SK-N-SH (cell line): Measurements from ENCODE around the gene CREB5. TPM values are rescaled to one million over a fixed set of nuclear protein-coding genes. Genes with fewer than 3 reads are reported as not detected.

Source experiments
- CTCF ChIA-PET: fragments of 300-600, 350-600 bp; formaldehyde crosslinking; extraction: SDS; loops from one replicate; lab custom pipeline; 2021; lab: Yijun Ruan, JAX
- POLR2A ChIA-PET: fragments of 350-600 bp; sonication (Branson Sonifier 250); formaldehyde crosslinking; extraction: SDS; loops from one replicate; lab custom pipeline; 2020; ENCODE audit warnings: antibody characterized with exemption, inconsistent platforms; lab: Yijun Ruan, JAX
- DNase-seq: peaks from one replicate; pipeline ENCODE4 v3.0.0; 2012
- H2AFZ ChIP-seq: fragments of 200-600 bp; sonication (generic); 2 replicates; pipeline ENCODE4 v1.8.1; 2016; ENCODE audit warnings: antibody characterized with exemption, mild to moderate bottlenecking, low read depth
- H3F3A ChIP-seq: fragments of 200-600 bp; sonication (generic); replicated peaks from 2 replicates; pipeline ENCODE3; 2016; ENCODE audit warnings: antibody characterized with exemption, mild to moderate bottlenecking; ENCODE audit not compliant: insufficient read depth
- H3K27ac ChIP-seq, 2 experiments: fragments of 200-500 bp in 1 of 2; fragments of 200-600 bp in 1 of 2; sonication (Bioruptor generic) in 1 of 2; sonication (generic), shearing (Covaris generic) in 1 of 2; 2 replicates each; pipeline versions ENCODE4 v1.5.1 to v1.6.1; 2014 to 2016; ENCODE audit warnings: low read depth in 2 of 2, inconsistent platforms in 1 of 2, low read length in 1 of 2, mild to moderate bottlenecking in 1 of 2, mixed read lengths in 1 of 2
- H3K27me3 ChIP-seq: fragments of 200-600 bp; sonication (generic), shearing (Covaris generic); 2 replicates; pipeline ENCODE4 v1.6.1; 2016; ENCODE audit warnings: mixed run types; ENCODE audit not compliant: insufficient read depth
- H3K36me3 ChIP-seq, 2 experiments: fragments of 200-500 bp in 1 of 2; fragments of 200-600 bp in 1 of 2; sonication (Bioruptor generic) in 1 of 2; sonication (generic) in 1 of 2; replicated peaks in 1 of 2; 2 replicates each; pipeline versions ENCODE3 to v1.5.1; 2014 to 2016; ENCODE audit warnings: low read length in 1 of 2, mild to moderate bottlenecking in 1 of 2; ENCODE audit not compliant: insufficient read depth in 2 of 2, control insufficient read depth in 1 of 2
- H3K4me1 ChIP-seq, 2 experiments: fragments of 200-500 bp in 1 of 2; fragments of 200-600 bp in 1 of 2; sonication (Bioruptor generic) in 1 of 2; sonication (generic), shearing (Covaris generic) in 1 of 2; 2 replicates each; pipeline versions ENCODE4 v1.5.1 to v1.6.1; 2014 to 2016; ENCODE audit warnings: low read depth in 1 of 2, low read length in 1 of 2, mixed run types in 1 of 2; ENCODE audit not compliant: insufficient read depth in 2 of 2, control insufficient read depth in 1 of 2
- H3K4me2 ChIP-seq: fragments of 200-600 bp; sonication (generic), shearing (Covaris generic); 2 replicates; pipeline ENCODE4 v1.6.1; 2017; ENCODE audit warnings: mixed run types
- H3K4me3 ChIP-seq, 2 experiments: fragments of 200-500 bp in 1 of 2; fragments of 200-600 bp in 1 of 2; sonication (Bioruptor generic) in 1 of 2; sonication (generic), shearing (Covaris generic) in 1 of 2; 2 replicates each; pipeline versions ENCODE4 v1.5.1 to v1.8.1; 2014 to 2016; ENCODE audit warnings: low read depth in 2 of 2, inconsistent platforms in 1 of 2, low read length in 1 of 2, mild to moderate bottlenecking in 1 of 2, mixed read lengths in 1 of 2, moderate library complexity in 1 of 2
- H3K79me2 ChIP-seq: fragments of 200-600 bp; sonication (generic); 2 replicates; pipeline ENCODE4 v1.8.1; 2017; ENCODE audit warnings: mild to moderate bottlenecking; ENCODE audit not compliant: insufficient read depth
- H3K9ac ChIP-seq: fragments of 200-600 bp; sonication (generic); 2 replicates; pipeline ENCODE4 v1.6.1; 2017; ENCODE audit warnings: mixed run types
- H3K9me2 ChIP-seq: fragments of 200-600 bp; sonication (generic); 2 replicates; pipeline ENCODE4 v1.6.1; 2017; ENCODE audit warnings: mixed run types
- H3K9me3 ChIP-seq: fragments of 200-600 bp; sonication (generic); 2 replicates; pipeline ENCODE4 v1.6.1; 2017; ENCODE audit warnings: mixed run types, mild to moderate bottlenecking, moderate library complexity
- H4K20me1 ChIP-seq: fragments of 200-600 bp; sonication (generic); 2 replicates; pipeline ENCODE4 v1.6.1; 2017; ENCODE audit warnings: mild to moderate bottlenecking, mixed run types; ENCODE audit not compliant: insufficient read depth
- ELF1 ChIP-seq: IDR thresholded peaks from 2 replicates; pipeline ENCODE4 v1.4.0; 2012
- EP300 ChIP-seq, 2 experiments: IDR thresholded peaks; 2 replicates each; pipeline versions ENCODE4 v1.4.0 to v1.6.1; 2012; ENCODE audit warnings: borderline replicate concordance in 1 of 2, low read depth in 1 of 2, low read length in 1 of 2
- FOSL2 ChIP-seq: IDR thresholded peaks from 2 replicates; pipeline ENCODE4 v1.4.0; 2012; ENCODE audit warnings: low read depth, mild to moderate bottlenecking, moderate library complexity, borderline replicate concordance
- FOXJ3 ChIP-seq: sonication (generic); formaldehyde crosslinking; IDR thresholded peaks from 2 replicates; pipeline ENCODE4 v1.5.1; 2020; ENCODE audit warnings: mild to moderate bottlenecking, missing genetic modification reagents
- GATA2 ChIP-seq: sonication (generic); formaldehyde crosslinking; IDR thresholded peaks from 2 replicates; pipeline ENCODE4 v1.5.0; 2020; ENCODE audit warnings: mild to moderate bottlenecking, missing genetic modification reagents
- IRF3 ChIP-seq: fragments of 150-350 bp; IDR thresholded peaks from 2 replicates; pipeline ENCODE4 v1.6.1; 2016; ENCODE audit warnings: mild to moderate bottlenecking, low read depth, low read length
- JUND ChIP-seq: IDR thresholded peaks from 2 replicates; pipeline ENCODE4 v1.4.0; 2012
- MAX ChIP-seq: IDR thresholded peaks from 2 replicates; pipeline ENCODE4 v1.4.0; 2012; ENCODE audit warnings: low read depth
- NFIC ChIP-seq: IDR thresholded peaks from 2 replicates; pipeline ENCODE4 v1.4.0; 2012; ENCODE audit warnings: borderline replicate concordance
- PBX3 ChIP-seq: IDR thresholded peaks from 2 replicates; pipeline ENCODE4; 2012
- POLR2AphosphoS5 ChIP-seq: IDR thresholded peaks from 2 replicates; pipeline ENCODE4 v1.6.1; 2012; ENCODE audit warnings: low read depth, low read length
- RAD21 ChIP-seq: IDR thresholded peaks from 2 replicates; pipeline ENCODE4 v1.6.1; 2012; ENCODE audit warnings: mild to moderate bottlenecking, low read length
- RCOR1 ChIP-seq: fragments of 150-350 bp; IDR thresholded peaks from 2 replicates; pipeline ENCODE4 v1.6.1; 2017; ENCODE audit warnings: antibody characterized with exemption, low read length
- RFX5 ChIP-seq: IDR thresholded peaks from 2 replicates; pipeline ENCODE4 v1.6.1; 2012; ENCODE audit warnings: mild to moderate bottlenecking, improper control_type of control experiment, low read length
- RXRA ChIP-seq: IDR thresholded peaks from 2 replicates; pipeline ENCODE4 v1.4.0; 2012; ENCODE audit warnings: low read depth, mild to moderate bottlenecking, borderline replicate concordance
- TCF12 ChIP-seq: IDR thresholded peaks from 2 replicates; pipeline ENCODE4 v1.4.0; 2012
- USF1 ChIP-seq: IDR thresholded peaks from 2 replicates; pipeline ENCODE4 v1.4.0; 2012; ENCODE audit warnings: low read depth, borderline replicate concordance
- YY1 ChIP-seq: IDR thresholded peaks from 2 replicates; pipeline ENCODE4 v1.4.0; 2012; ENCODE audit warnings: low read depth, mild to moderate bottlenecking
- WGBS: methylation state at CpG from one replicate; pipeline ENCODE4 v1.1.6; 2017; ENCODE audit warnings: low lambda C conversion rate; 5-methylcytosine and 5-hydroxymethylcytosine counted together
- polyA plus RNA-seq, 3 experiments: library from polyadenylated mRNA; depleted of rRNA; stranded (reverse); fragments of >200 nt; gene quantifications; 2 replicates each; pipeline ENCODE4 v1.2.3, GENCODE V29; 2012

CREB5 gene
- polyA plus RNA-seq, 1 of the 3 experiments (the other 2 are of a cell fraction), result 19.3 TPM

- Histone ChIP-seq H3K9me3 (no peaks in the 10 kb centered on the region), H3K4me1 (peaks cover 0 to 11% of the 10 kb centered on the region in 2 experiments; a peak in 2 of 4 replicates), H2AFZ (no peak overlapping the region), H3K9me2 (no peaks in the 10 kb centered on the region), H3K36me3 (peaks cover 4 to 6% of the 10 kb centered on the region in 2 experiments), H3K27ac (no peak overlapping the region), H3K79me2 (no peaks in the 10 kb centered on the region), H3K27me3 (no peaks in the 10 kb centered on the region), H3F3A (no peaks in the 10 kb centered on the region), H3K4me2 (no peak overlapping the region)
- DNase-seq, result no peak
- WGBS, result 96% methylated on average over 9 of the region's 9 CpGs
- CTCF ChIA-PET, result interaction anchor here (0.8 to 1.6 kb wide), 2 partner anchors 9 to 131 kb away, joined by 3 to 4 read pairs; no protein-coding TSS in a partner anchor
- TF ChIP-seq RFX5 (no peak), NFIC (no peak), IRF3 (no peak), JUND (no peak), YY1 (no peak), MAX (no peak), RXRA (no peak), FOSL2 (no peak), EP300 (IDR thresholded peaks at IDR 0.05; ENCODE audit: borderline replicate concordance in 1 of 2, low read depth in 1 of 2, low read length in 1 of 2) (no peak), POLR2AphosphoS5 (no peak), USF1 (no peak), RCOR1 (no peak), FOXJ3 (CRISPR knock-in tag) (no peak), TCF12 (no peak), ELF1 (no peak), GATA2 (no peak), PBX3 (no peak), RAD21 (no peak)
- TF ChIP-seq, all 33 proteins: peak for 0
- POLR2A ChIA-PET, result no interaction called here
- Histone ChIP-seq H4K20me1 (no peaks in the 10 kb centered on the region), H3K9ac (no peak overlapping the region), H3K4me3 (no peak overlapping the region)
Measured at GRCh38 chr7:28723336-28723735, 311.0 kb downstream of the CREB5 start.
